MM.1S (cell line): Measurements from ENCODE around the gene PPM1B.

Experiments used
- CTCF ChIP-seq: fragments of 300-600 bp; sonication (generic); IDR thresholded peaks from 2 replicates; pipeline ENCODE4 v1.5.1; 2016; ENCODE audit warnings: antibody characterized with exemption, low read length, mixed read lengths
- EZH2 ChIP-seq: fragments of 300-600 bp; sonication (generic); optimal IDR thresholded peaks from 2 replicates; pipeline ENCODE3; 2017; ENCODE audit warnings: low read depth, mild to moderate bottlenecking, antibody characterized with exemption, low read length, mixed read lengths
- EZH2phosphoT487 ChIP-seq: fragments of 300-600 bp; sonication (generic); IDR thresholded peaks from 2 replicates; pipeline ENCODE4 v1.6.1; 2018; ENCODE audit warnings: antibody characterized with exemption, low read length

- TF ChIP-seq CTCF (no peak), EZH2 (no peak), EZH2phosphoT487 (no peak)
Observed at GRCh38 chr2:44267796-44268648, 99.3 kb downstream of the PPM1B start.
